GM12874 (cell line): Measurements from ENCODE around the gene FKBP2.

Experiments used
- TF ChIP-seq, protein P1 (sequence below): IDR thresholded peaks from 2 replicates; pipeline ENCODE4 v1.5.1; 2011; ENCODE audit warnings: low read depth, mild to moderate bottlenecking, control low read depth, low read length, moderate library complexity; ENCODE audit not compliant: insufficient read depth

FKBP2 gene

GRCh38 chr11:64204080-64204440 lies 36.8 kb upstream of the FKBP2 start:
- TF ChIP-seq, protein P1, sequence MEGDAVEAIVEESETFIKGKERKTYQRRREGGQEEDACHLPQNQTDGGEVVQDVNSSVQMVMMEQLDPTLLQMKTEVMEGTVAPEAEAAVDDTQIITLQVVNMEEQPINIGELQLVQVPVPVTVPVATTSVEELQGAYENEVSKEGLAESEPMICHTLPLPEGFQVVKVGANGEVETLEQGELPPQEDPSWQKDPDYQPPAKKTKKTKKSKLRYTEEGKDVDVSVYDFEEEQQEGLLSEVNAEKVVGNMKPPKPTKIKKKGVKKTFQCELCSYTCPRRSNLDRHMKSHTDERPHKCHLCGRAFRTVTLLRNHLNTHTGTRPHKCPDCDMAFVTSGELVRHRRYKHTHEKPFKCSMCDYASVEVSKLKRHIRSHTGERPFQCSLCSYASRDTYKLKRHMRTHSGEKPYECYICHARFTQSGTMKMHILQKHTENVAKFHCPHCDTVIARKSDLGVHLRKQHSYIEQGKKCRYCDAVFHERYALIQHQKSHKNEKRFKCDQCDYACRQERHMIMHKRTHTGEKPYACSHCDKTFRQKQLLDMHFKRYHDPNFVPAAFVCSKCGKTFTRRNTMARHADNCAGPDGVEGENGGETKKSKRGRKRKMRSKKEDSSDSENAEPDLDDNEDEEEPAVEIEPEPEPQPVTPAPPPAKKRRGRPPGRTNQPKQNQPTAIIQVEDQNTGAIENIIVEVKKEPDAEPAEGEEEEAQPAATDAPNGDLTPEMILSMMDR, result no peak

- TF ChIP-seq, protein P1, result peak; percentile 72
These were observed 36.4 kb upstream of the FKBP2 start for GRCh38 chr11:64204464-64204989.

GRCh38 chr11:64206457-64207255 lies 34.2 kb upstream of the FKBP2 start, which contains the start of gene FERMT3:
Gene FERMT3, plus strand, starts transcription at chr11:64206721. Its CDS starts 644 bp downstream, at chr11:64207365.
- TF ChIP-seq, protein P1, result no peak

GRCh38 chr11:64207256-64208085 lies 33.4 kb upstream of the FKBP2 start:
- TF ChIP-seq, protein P1, result no peak

DNA sequence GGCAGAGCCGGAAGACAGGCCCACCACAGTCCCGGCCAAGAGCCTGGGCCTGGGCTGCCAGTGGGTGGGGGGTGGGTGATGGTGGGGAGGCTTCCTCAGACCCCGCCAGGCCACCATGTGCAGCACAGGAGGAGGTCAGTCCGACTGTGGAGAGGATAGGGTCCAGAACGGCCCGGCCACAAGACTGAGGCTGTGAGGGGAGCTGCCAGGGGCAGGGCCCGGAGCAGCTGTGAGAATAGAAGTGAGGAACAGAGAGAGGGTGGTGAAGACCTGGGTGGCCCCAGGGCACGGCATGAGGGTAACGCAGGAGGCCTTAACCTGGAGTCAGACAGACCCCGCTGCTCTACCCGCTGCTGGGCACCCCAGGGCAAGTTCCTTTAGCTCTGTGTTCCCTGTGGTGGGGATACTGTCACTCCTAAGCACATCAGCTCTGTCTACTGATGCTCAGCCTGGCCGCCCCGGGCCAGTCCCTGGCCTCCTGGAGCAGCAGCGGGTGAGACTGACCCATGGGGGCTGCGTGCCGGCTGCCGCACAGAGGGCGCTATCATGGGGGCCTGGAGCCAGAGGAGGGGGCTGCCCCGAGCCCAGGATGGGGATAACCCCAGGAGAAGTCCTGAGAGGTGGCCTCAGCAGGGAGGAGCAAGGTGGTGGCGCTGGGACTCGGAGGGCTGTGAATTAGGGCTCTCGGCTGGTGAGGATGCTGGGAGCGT lies 32.7 kb upstream of the FKBP2 start:
- TF ChIP-seq, protein P1, result no peak

- TF ChIP-seq, protein P1, result no peak
These were observed 31.9 kb upstream of the FKBP2 start for GRCh38 chr11:64208796-64209562.
